GM23338 (cell line): Measurements from ENCODE around the gene PRPF6.

ENCODE experiments used
- CREB1 ChIP-seq: fragments of 250-450 bp; sonication (Bioruptor Pico); IDR thresholded peaks from 2 replicates; pipeline ENCODE4 v1.5.0; 2020; ENCODE audit warnings: low read depth, mild to moderate bottlenecking, moderate library complexity
- EZH2 ChIP-seq: fragments of 200-600 bp; sonication (generic); IDR thresholded peaks from one replicate; pipeline ENCODE4 v1.8.0; 2017; ENCODE audit warnings: antibody characterized with exemption, mild to moderate bottlenecking, low read depth; ENCODE audit not compliant: unreplicated experiment
- EZH2phosphoT487 ChIP-seq: fragments of 200-600 bp; sonication (generic); IDR thresholded peaks from one replicate; pipeline ENCODE4 v1.8.1; 2018; ENCODE audit warnings: antibody characterized with exemption; ENCODE audit not compliant: unreplicated experiment
- JUNB ChIP-seq: IDR thresholded peaks from one replicate; pipeline ENCODE4 v1.6.1; 2016; ENCODE audit warnings: antibody characterized with exemption; ENCODE audit not compliant: unreplicated experiment
- NANOG ChIP-seq: IDR thresholded peaks from 2 replicates; pipeline ENCODE4 v1.6.1; 2016; ENCODE audit warnings: antibody characterized with exemption, borderline replicate concordance
- POLR2AphosphoS5 ChIP-seq: IDR thresholded peaks from 2 replicates; pipeline ENCODE4 v1.6.1; 2016; ENCODE audit warnings: antibody characterized with exemption, low read depth
- STAT1 ChIP-seq: IDR thresholded peaks from one replicate; pipeline ENCODE4 v1.6.1; 2016; ENCODE audit warnings: antibody characterized with exemption; ENCODE audit not compliant: unreplicated experiment
- ZNF114 ChIP-seq: fragments of 250-450 bp; sonication (Bioruptor Pico); IDR thresholded peaks from 2 replicates; pipeline ENCODE4 v1.5.0; 2020; ENCODE audit warnings: mild to moderate bottlenecking, moderate library complexity
- ZNF331 ChIP-seq: fragments of 250-450 bp; sonication (Bioruptor Pico); IDR thresholded peaks from 2 replicates; pipeline ENCODE4 v1.5.0; 2020; ENCODE audit warnings: low read depth, mild to moderate bottlenecking, moderate library complexity
- TF ChIP-seq, protein P1 (sequence below): IDR thresholded peaks from one replicate; pipeline ENCODE4 v1.6.1; 2018; ENCODE audit warnings: antibody characterized with exemption; ENCODE audit not compliant: unreplicated experiment
- TF ChIP-seq, protein P2 (sequence below), 2 experiments: fragments of 200-600 bp in 1 of 2; sonication (generic) in 1 of 2; conservative IDR thresholded peaks; 2 replicates each; pipeline versions ENCODE4 v1.5.1 to v1.6.1; 2016 to 2017; ENCODE audit warnings: antibody characterized with exemption in 2 of 2, low read depth in 2 of 2, mild to moderate bottlenecking in 2 of 2, moderate library complexity in 1 of 2
- TF ChIP-seq, protein P3 (sequence below): fragments of 250-450 bp; sonication (Bioruptor Pico); IDR thresholded peaks from 2 replicates; pipeline ENCODE4 v1.5.0; 2020; ENCODE audit warnings: mild to moderate bottlenecking, moderate library complexity
- TF ChIP-seq, protein P4 (sequence below): IDR thresholded peaks from 2 replicates; pipeline ENCODE4 v1.6.1; 2016; ENCODE audit warnings: antibody characterized with exemption

DNA sequence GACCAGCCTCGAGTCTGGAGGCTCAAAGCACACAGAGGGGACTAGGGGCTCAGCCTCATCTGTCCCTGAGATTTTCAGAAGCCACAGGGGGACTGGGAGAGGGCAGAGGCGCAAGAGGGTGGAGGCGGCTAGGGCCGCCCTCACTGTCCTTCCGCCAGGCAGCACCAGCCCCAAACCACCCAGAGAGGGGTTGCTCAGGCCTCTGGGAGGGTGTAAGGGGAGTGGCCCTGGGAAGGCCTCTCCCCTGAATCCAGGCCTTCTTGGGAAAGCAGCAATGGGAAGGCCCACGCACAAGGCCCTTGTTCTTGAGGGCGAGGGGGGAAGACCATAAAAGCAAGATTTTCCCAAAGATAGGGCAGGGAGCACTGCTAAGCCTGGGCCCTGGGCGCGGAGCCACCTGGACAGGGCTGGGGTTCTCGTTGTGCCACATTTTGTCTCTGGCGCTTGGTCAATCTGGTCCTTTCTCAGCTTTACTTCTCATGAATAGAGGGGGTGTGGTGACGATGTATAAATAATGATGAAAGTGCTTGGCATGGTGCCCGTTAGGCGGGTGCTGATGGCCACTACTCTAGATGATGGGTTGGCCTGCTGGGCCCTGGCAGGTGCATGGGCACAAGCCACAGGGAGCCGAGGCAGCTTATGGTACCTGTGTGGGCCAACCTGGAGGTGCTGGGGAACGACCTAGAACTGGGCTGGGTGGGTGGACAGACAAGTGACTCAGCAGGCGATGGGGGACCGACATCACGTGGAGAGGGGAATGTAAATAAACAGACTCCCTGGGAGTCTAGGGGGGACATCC lies 6.3 kb upstream of the PRPF6 start:
- no peak for TF ChIP-seq POLR2AphosphoS5
- TF ChIP-seq, protein P1, sequence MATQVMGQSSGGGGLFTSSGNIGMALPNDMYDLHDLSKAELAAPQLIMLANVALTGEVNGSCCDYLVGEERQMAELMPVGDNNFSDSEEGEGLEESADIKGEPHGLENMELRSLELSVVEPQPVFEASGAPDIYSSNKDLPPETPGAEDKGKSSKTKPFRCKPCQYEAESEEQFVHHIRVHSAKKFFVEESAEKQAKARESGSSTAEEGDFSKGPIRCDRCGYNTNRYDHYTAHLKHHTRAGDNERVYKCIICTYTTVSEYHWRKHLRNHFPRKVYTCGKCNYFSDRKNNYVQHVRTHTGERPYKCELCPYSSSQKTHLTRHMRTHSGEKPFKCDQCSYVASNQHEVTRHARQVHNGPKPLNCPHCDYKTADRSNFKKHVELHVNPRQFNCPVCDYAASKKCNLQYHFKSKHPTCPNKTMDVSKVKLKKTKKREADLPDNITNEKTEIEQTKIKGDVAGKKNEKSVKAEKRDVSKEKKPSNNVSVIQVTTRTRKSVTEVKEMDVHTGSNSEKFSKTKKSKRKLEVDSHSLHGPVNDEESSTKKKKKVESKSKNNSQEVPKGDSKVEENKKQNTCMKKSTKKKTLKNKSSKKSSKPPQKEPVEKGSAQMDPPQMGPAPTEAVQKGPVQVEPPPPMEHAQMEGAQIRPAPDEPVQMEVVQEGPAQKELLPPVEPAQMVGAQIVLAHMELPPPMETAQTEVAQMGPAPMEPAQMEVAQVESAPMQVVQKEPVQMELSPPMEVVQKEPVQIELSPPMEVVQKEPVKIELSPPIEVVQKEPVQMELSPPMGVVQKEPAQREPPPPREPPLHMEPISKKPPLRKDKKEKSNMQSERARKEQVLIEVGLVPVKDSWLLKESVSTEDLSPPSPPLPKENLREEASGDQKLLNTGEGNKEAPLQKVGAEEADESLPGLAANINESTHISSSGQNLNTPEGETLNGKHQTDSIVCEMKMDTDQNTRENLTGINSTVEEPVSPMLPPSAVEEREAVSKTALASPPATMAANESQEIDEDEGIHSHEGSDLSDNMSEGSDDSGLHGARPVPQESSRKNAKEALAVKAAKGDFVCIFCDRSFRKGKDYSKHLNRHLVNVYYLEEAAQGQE: no peak
- TF ChIP-seq, protein P2, sequence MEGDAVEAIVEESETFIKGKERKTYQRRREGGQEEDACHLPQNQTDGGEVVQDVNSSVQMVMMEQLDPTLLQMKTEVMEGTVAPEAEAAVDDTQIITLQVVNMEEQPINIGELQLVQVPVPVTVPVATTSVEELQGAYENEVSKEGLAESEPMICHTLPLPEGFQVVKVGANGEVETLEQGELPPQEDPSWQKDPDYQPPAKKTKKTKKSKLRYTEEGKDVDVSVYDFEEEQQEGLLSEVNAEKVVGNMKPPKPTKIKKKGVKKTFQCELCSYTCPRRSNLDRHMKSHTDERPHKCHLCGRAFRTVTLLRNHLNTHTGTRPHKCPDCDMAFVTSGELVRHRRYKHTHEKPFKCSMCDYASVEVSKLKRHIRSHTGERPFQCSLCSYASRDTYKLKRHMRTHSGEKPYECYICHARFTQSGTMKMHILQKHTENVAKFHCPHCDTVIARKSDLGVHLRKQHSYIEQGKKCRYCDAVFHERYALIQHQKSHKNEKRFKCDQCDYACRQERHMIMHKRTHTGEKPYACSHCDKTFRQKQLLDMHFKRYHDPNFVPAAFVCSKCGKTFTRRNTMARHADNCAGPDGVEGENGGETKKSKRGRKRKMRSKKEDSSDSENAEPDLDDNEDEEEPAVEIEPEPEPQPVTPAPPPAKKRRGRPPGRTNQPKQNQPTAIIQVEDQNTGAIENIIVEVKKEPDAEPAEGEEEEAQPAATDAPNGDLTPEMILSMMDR (conservative IDR thresholded peaks at IDR 0.05; ENCODE audit: low read depth in 2 of 2): no peak
- TF ChIP-seq CREB1 (CRISPR knock-in tag): no peak
- no peak for TF ChIP-seq NANOG
- TF ChIP-seq EZH2: no peak
- no peak for TF ChIP-seq EZH2phosphoT487
- no peak for TF ChIP-seq JUNB
- TF ChIP-seq ZNF114 (CRISPR knock-in tag): no peak
- TF ChIP-seq, protein P3, sequence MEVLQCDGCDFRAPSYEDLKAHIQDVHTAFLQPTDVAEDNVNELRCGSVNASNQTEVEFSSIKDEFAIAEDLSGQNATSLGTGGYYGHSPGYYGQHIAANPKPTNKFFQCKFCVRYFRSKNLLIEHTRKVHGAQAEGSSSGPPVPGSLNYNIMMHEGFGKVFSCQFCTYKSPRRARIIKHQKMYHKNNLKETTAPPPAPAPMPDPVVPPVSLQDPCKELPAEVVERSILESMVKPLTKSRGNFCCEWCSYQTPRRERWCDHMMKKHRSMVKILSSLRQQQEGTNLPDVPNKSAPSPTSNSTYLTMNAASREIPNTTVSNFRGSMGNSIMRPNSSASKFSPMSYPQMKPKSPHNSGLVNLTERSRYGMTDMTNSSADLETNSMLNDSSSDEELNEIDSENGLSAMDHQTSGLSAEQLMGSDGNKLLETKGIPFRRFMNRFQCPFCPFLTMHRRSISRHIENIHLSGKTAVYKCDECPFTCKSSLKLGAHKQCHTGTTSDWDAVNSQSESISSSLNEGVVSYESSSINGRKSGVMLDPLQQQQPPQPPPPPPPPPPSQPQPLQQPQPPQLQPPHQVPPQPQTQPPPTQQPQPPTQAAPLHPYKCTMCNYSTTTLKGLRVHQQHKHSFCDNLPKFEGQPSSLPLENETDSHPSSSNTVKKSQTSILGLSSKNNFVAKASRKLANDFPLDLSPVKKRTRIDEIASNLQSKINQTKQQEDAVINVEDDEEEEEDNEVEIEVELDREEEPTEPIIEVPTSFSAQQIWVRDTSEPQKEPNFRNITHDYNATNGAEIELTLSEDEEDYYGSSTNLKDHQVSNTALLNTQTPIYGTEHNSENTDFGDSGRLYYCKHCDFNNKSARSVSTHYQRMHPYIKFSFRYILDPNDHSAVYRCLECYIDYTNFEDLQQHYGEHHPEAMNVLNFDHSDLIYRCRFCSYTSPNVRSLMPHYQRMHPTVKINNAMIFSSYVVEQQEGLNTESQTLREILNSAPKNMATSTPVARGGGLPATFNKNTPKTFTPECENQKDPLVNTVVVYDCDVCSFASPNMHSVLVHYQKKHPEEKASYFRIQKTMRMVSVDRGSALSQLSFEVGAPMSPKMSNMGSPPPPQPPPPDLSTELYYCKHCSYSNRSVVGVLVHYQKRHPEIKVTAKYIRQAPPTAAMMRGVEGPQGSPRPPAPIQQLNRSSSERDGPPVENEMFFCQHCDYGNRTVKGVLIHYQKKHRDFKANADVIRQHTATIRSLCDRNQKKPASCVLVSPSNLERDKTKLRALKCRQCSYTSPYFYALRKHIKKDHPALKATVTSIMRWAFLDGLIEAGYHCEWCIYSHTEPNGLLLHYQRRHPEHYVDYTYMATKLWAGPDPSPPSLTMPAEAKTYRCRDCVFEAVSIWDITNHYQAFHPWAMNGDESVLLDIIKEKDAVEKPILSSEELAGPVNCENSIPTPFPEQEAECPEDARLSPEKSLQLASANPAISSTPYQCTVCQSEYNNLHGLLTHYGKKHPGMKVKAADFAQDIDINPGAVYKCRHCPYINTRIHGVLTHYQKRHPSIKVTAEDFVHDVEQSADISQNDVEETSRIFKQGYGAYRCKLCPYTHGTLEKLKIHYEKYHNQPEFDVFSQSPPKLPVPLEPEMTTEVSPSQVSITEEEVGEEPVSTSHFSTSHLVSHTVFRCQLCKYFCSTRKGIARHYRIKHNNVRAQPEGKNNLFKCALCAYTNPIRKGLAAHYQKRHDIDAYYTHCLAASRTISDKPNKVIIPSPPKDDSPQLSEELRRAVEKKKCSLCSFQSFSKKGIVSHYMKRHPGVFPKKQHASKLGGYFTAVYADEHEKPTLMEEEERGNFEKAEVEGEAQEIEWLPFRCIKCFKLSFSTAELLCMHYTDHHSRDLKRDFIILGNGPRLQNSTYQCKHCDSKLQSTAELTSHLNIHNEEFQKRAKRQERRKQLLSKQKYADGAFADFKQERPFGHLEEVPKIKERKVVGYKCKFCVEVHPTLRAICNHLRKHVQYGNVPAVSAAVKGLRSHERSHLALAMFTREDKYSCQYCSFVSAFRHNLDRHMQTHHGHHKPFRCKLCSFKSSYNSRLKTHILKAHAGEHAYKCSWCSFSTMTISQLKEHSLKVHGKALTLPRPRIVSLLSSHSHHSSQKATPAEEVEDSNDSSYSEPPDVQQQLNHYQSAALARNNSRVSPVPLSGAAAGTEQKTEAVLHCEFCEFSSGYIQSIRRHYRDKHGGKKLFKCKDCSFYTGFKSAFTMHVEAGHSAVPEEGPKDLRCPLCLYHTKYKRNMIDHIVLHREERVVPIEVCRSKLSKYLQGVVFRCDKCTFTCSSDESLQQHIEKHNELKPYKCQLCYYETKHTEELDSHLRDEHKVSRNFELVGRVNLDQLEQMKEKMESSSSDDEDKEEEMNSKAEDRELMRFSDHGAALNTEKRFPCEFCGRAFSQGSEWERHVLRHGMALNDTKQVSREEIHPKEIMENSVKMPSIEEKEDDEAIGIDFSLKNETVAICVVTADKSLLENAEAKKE (CRISPR knock-in tag): no peak
- TF ChIP-seq, protein P4, sequence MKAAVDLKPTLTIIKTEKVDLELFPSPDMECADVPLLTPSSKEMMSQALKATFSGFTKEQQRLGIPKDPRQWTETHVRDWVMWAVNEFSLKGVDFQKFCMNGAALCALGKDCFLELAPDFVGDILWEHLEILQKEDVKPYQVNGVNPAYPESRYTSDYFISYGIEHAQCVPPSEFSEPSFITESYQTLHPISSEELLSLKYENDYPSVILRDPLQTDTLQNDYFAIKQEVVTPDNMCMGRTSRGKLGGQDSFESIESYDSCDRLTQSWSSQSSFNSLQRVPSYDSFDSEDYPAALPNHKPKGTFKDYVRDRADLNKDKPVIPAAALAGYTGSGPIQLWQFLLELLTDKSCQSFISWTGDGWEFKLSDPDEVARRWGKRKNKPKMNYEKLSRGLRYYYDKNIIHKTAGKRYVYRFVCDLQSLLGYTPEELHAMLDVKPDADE: no peak
- TF ChIP-seq ZNF331: no peak
- TF ChIP-seq STAT1: no peak
